ENCODE data around the gene PLBD2. TPM values are rescaled to one million over a fixed set of nuclear protein-coding genes. Genes with fewer than 3 reads are reported as not detected.

The PLBD2 gene
- total and polyA plus RNA-seq, 2 donors from 2014 or later, result 12.1 to 37.9 TPM

GRCh38 chr12:113364698-113365097, 6.3 kb downstream of the PLBD2 start:
- Histone ChIP-seq H3K9me3 (ENCODE audit: control insufficient read depth in 2 of 3, insufficient read depth in 1 of 3, low read length in 3 of 3) (no peaks in the 10 kb centered on the region), H3K36me3 (ENCODE audit: control insufficient read depth in 2 of 3, insufficient read depth in 3 of 3, low read length in 3 of 3) (no peaks in the 10 kb centered on the region), H3K9ac (ENCODE audit: low read length in 3 of 3) (no peak overlapping the region), H3K4me3 (ENCODE audit: low read length in 3 of 3) (no peak overlapping the region), H3K27ac (ENCODE audit: low read depth in 2 of 2, low read length in 2 of 2) (no peak overlapping the region), H3K4me1 (ENCODE audit: control insufficient read depth in 2 of 3, insufficient read depth in 2 of 3, low read depth in 1 of 3, low read length in 3 of 3) (no peaks in the 10 kb centered on the region), H3K27me3 (ENCODE audit: control insufficient read depth, insufficient read depth, low read length) (no peaks in the 10 kb centered on the region)
- intact Hi-C loops (cut with DNase I), result no loop called here
- FAIRE-seq (no peak), DNase-seq (no peak)
- TF ChIP-seq CTCF (IDR thresholded peaks at IDR 0.05; ENCODE audit: borderline replicate concordance, extremely low read depth, insufficient read depth), result no peak

GRCh38 chr12:113365639-113366395, 7.4 kb downstream of the PLBD2 start:
- DNase-seq, result no peak
- Histone ChIP-seq H3K9ac (ENCODE audit: low read length in 3 of 3) (no peak overlapping the region), H3K4me1 (ENCODE audit: control insufficient read depth in 2 of 3, insufficient read depth in 2 of 3, low read depth in 1 of 3, low read length in 3 of 3) (no peaks in the 10 kb centered on the region), H3K27me3 (ENCODE audit: control insufficient read depth, insufficient read depth, low read length) (no peaks in the 10 kb centered on the region), H3K36me3 (ENCODE audit: control insufficient read depth in 2 of 3, insufficient read depth in 3 of 3, low read length in 3 of 3) (no peaks in the 10 kb centered on the region), H3K9me3 (ENCODE audit: control insufficient read depth in 2 of 3, insufficient read depth in 1 of 3, low read length in 3 of 3) (no peaks in the 10 kb centered on the region), H3K4me3 (ENCODE audit: low read length in 3 of 3) (no peak overlapping the region), H3K27ac (ENCODE audit: low read depth in 2 of 2, low read length in 2 of 2) (no peak overlapping the region)
- intact Hi-C loops (cut with DNase I), result no loop called here
- FAIRE-seq, result no peak
- TF ChIP-seq CTCF (IDR thresholded peaks at IDR 0.05; ENCODE audit: borderline replicate concordance, extremely low read depth, insufficient read depth), result no peak

GRCh38 chr12:113366827-113367226, 8.4 kb downstream of the PLBD2 start:
- FAIRE-seq, result no peak

More at GRCh38 chr12:113366827-113367226, 8.4 kb downstream of the PLBD2 start:
- Histone ChIP-seq H3K9me3 (ENCODE audit: control insufficient read depth in 2 of 3, insufficient read depth in 1 of 3, low read length in 3 of 3) (no peaks in the 10 kb centered on the region), H3K4me3 (ENCODE audit: low read length in 3 of 3) (no peak overlapping the region), H3K9ac (ENCODE audit: low read length in 3 of 3) (no peak overlapping the region), H3K27ac (ENCODE audit: low read depth in 2 of 2, low read length in 2 of 2) (no peak overlapping the region), H3K27me3 (ENCODE audit: control insufficient read depth, insufficient read depth, low read length) (no peaks in the 10 kb centered on the region), H3K4me1 (ENCODE audit: control insufficient read depth in 2 of 3, insufficient read depth in 2 of 3, low read depth in 1 of 3, low read length in 3 of 3) (no peaks in the 10 kb centered on the region), H3K36me3 (ENCODE audit: control insufficient read depth in 2 of 3, insufficient read depth in 3 of 3, low read length in 3 of 3) (peaks cover 0 to 4% (median 0%) of the 10 kb centered on the region in 3 donors)
- intact Hi-C loops (cut with DNase I), result no loop called here
- no peak for TF ChIP-seq CTCF (IDR thresholded peaks at IDR 0.05; ENCODE audit: borderline replicate concordance, extremely low read depth, insufficient read depth)
- no peak for DNase-seq
